HG02642 (cell line): ENCODE measurements around the gene ATP6AP2.
"Not testable (repeated sequence)": the region's sequence is repeated elsewhere in the genome, so short reads cannot be mapped to it uniquely, and the experiment has no call there.

Experiments
- ATAC-seq: cut with Tn5 transposase; IDR thresholded peaks from one replicate; pipeline ENCODE4 v1.9.1; 2021; ENCODE audit warnings: mild to moderate bottlenecking; ENCODE audit not compliant: unreplicated experiment, poor library complexity

The ATP6AP2 gene

GRCh38 chrX:40573763-40574162 lies 7.0 kb upstream of the ATP6AP2 start:
- no peak for ATAC-seq

- ATAC-seq = not testable (repeated sequence)
Measured at GRCh38 chrX:40575411-40575810, 5.4 kb upstream of the ATP6AP2 start.

- no peak for ATAC-seq
Measured at GRCh38 chrX:40576291-40576690, 4.5 kb upstream of the ATP6AP2 start.

- ATAC-seq = no peak
Measured at GRCh38 chrX:40578039-40578695, 2.6 kb upstream of the ATP6AP2 start.

- ATAC-seq = no peak
Measured at GRCh38 chrX:40579141-40579540, 1.6 kb upstream of the ATP6AP2 start.

GRCh38 chrX:40579900-40580536 lies 752 bp upstream of the ATP6AP2 start:
- ATAC-seq = peak; percentile 63

- ATAC-seq = no peak
Measured at GRCh38 chrX:40581336-40581920, 658 bp downstream of the ATP6AP2 start.

- ATAC-seq = not testable (repeated sequence)
Measured at GRCh38 chrX:40582178-40582577, 1.4 kb downstream of the ATP6AP2 start.

GRCh38 chrX:40582811-40583210 lies 2.0 kb downstream of the ATP6AP2 start:
- no peak for ATAC-seq

GRCh38 chrX:40587623-40588022 lies 6.9 kb downstream of the ATP6AP2 start:
- ATAC-seq = not testable (repeated sequence)

- ATAC-seq = not testable (repeated sequence)
Measured at GRCh38 chrX:40589616-40590321, 9.0 kb downstream of the ATP6AP2 start.

GRCh38 chrX:40603446-40603845 lies 22.7 kb downstream of the ATP6AP2 start:
- no peak for ATAC-seq

GRCh38 chrX:40607381-40607780 lies 26.6 kb downstream of the ATP6AP2 start:
- no peak for ATAC-seq

GRCh38 chrX:40612511-40612910 lies 31.7 kb downstream of the ATP6AP2 start:
- ATAC-seq = no peak

- no peak for ATAC-seq
Measured at GRCh38 chrX:40615976-40616375, 35.2 kb downstream of the ATP6AP2 start.

GRCh38 chrX:40617566-40617965 lies 36.8 kb downstream of the ATP6AP2 start:
- no peak for ATAC-seq

- ATAC-seq = no peak
Measured at GRCh38 chrX:40622479-40623138, 41.8 kb downstream of the ATP6AP2 start.

GRCh38 chrX:40623139-40623536 lies 42.4 kb downstream of the ATP6AP2 start, which contains the start of gene MPC1L:
Gene MPC1L (plus strand): TSS chrX:40623428. CDS start chrX:40623566, 138 bp downstream.
- ATAC-seq = no peak

- ATAC-seq = no peak
Measured at GRCh38 chrX:40623665-40624064, 42.9 kb downstream of the ATP6AP2 start.

GRCh38 chrX:40625294-40625693 lies 44.5 kb downstream of the ATP6AP2 start:
- ATAC-seq = no peak
